ENCODE results near the gene GABPA. TPM values are rescaled to one million over a fixed set of nuclear protein-coding genes. Genes with fewer than 3 reads are reported as not detected.

The GABPA gene
- polyA plus RNA-seq, 3 donors, result 7.1 to 20.1 (median 12.9) TPM

DNA sequence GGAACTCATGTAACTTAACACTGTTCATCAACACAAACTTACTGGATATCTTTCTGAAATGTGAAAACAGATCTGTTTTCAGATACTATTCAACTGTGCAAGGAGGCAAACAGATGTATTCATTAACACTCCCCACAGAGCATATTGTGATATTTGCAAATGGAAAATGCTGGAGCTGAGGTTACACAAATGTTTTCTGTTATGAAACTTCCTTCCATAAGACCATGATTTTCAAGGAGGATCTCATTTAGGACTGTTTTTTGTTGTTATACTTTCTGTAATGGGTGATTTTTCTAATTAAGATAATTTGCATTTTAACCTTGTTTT lies 56.1 kb downstream of the GABPA start:
- intact Hi-C loops (cut with micrococcal nuclease), result no loop called here
- no peaks in the 10 kb centered on the region for H3K36me3 ChIP-seq (replicated peaks in 1 of 2; ENCODE audit: control insufficient read depth in 1 of 2, insufficient read depth in 2 of 2, low read length in 2 of 2)
- H3K79me2 ChIP-seq (ENCODE audit: insufficient read depth, low read length), result no peaks in the 10 kb centered on the region
- H3K9me3 ChIP-seq (replicated peaks in 1 of 2; ENCODE audit: control insufficient read depth in 1 of 2, insufficient read depth in 1 of 2, low read length in 2 of 2), result no peaks in the 10 kb centered on the region
- Mint-ChIP-seq H3K27ac (peak overlapping the region in 1 of 7 donors; percentile 15), H3K4me1 (peaks cover 13% of the 10 kb centered on the region), H3K36me3 (no peaks in the 10 kb centered on the region), H3K27me3 (ENCODE audit: low read depth in 3 of 3) (peaks cover 4 to 21% (median 10%) of the 10 kb centered on the region in 3 donors), H3K4me3 (peak overlapping the region in 1 of 2 donors; percentile 93), H3K9me3 (peaks cover 0 to 3% (median 0%) of the 10 kb centered on the region in 7 donors)
- H2AFZ ChIP-seq (ENCODE audit: insufficient read depth, low read depth, low read length, poor library complexity, severe bottlenecking), result peak overlapping the region; percentile 74
- TF ChIP-seq, protein P1, sequence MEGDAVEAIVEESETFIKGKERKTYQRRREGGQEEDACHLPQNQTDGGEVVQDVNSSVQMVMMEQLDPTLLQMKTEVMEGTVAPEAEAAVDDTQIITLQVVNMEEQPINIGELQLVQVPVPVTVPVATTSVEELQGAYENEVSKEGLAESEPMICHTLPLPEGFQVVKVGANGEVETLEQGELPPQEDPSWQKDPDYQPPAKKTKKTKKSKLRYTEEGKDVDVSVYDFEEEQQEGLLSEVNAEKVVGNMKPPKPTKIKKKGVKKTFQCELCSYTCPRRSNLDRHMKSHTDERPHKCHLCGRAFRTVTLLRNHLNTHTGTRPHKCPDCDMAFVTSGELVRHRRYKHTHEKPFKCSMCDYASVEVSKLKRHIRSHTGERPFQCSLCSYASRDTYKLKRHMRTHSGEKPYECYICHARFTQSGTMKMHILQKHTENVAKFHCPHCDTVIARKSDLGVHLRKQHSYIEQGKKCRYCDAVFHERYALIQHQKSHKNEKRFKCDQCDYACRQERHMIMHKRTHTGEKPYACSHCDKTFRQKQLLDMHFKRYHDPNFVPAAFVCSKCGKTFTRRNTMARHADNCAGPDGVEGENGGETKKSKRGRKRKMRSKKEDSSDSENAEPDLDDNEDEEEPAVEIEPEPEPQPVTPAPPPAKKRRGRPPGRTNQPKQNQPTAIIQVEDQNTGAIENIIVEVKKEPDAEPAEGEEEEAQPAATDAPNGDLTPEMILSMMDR (IDR thresholded peaks at IDR 0.05), result no peak
- H3K4me1 ChIP-seq (ENCODE audit: control insufficient read depth in 1 of 2, insufficient read depth in 2 of 2, low read length in 2 of 2), result peaks cover 8 to 10% of the 10 kb centered on the region in 2 donors
- no peak for DNase-seq
- peak overlapping the region in 1 of 3 experiments; percentile 69 for H3K4me3 ChIP-seq (replicated peaks in 1 of 3; ENCODE audit: low read depth in 2 of 3, low read length in 3 of 3)
- no peaks in the 10 kb centered on the region for H3K27me3 ChIP-seq (ENCODE audit: control insufficient read depth in 2 of 2, insufficient read depth in 2 of 2, low read length in 2 of 2)
- H3K9ac ChIP-seq (ENCODE audit: insufficient read depth, low read length, poor library complexity, severe bottlenecking), result no peak overlapping the region
- peak overlapping the region; percentile 75 for H3K4me2 ChIP-seq (replicated peaks; ENCODE audit: extremely low read depth, low read length, poor library complexity, severe bottlenecking)
- H4K20me1 ChIP-seq (ENCODE audit: insufficient read depth, low read length), result no peaks in the 10 kb centered on the region
- H3K27ac ChIP-seq (ENCODE audit: low read depth in 1 of 2, low read length in 2 of 2), result no peak overlapping the region

DNA sequence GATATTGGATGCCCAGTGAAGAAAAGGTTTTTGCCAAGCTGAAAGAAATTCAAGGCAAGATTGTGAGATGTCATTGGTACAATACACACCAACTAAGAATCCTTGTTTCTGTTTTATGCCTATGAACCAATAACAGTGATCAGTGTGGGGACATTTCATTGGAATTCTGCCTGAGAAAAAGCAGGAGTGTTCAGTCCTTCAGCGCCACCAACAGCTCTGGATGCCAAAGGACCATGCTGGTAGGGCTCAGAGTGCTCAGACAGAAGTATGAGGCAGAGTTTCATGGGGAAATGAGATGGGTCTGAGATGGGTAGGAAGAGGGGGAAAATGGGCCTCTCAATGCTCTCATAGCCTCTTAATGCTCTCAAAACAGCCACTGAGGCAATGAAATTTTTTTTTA lies 56.5 kb downstream of the GABPA start:
- H3K4me1 ChIP-seq (ENCODE audit: control insufficient read depth in 1 of 2, insufficient read depth in 2 of 2, low read length in 2 of 2), result peaks cover 8 to 10% of the 10 kb centered on the region in 2 donors
- TF ChIP-seq, protein P1 (IDR thresholded peaks at IDR 0.05), result no peak
- H3K27ac Mint-ChIP-seq, result no peak overlapping the region
- H3K4me3 ChIP-seq (replicated peaks in 1 of 3; ENCODE audit: low read depth in 2 of 3, low read length in 3 of 3), result no peak overlapping the region
- intact Hi-C loops (cut with micrococcal nuclease), result no loop called here
- no peaks in the 10 kb centered on the region for H3K36me3 ChIP-seq (replicated peaks in 1 of 2; ENCODE audit: control insufficient read depth in 1 of 2, insufficient read depth in 2 of 2, low read length in 2 of 2)
- no peak overlapping the region for H3K27ac ChIP-seq (ENCODE audit: low read depth in 1 of 2, low read length in 2 of 2)
- no peak overlapping the region for H3K4me3 Mint-ChIP-seq
- peaks cover 4 to 19% (median 10%) of the 10 kb centered on the region in 3 donors for H3K27me3 Mint-ChIP-seq (ENCODE audit: low read depth in 3 of 3)
- H3K9me3 Mint-ChIP-seq, result peaks cover 0 to 3% (median 0%) of the 10 kb centered on the region in 7 donors
- no peaks in the 10 kb centered on the region for H3K79me2 ChIP-seq (ENCODE audit: insufficient read depth, low read length)
- DNase-seq, result no peak
- no peaks in the 10 kb centered on the region for H4K20me1 ChIP-seq (ENCODE audit: insufficient read depth, low read length)
- no peaks in the 10 kb centered on the region for H3K9me3 ChIP-seq (replicated peaks in 1 of 2; ENCODE audit: control insufficient read depth in 1 of 2, insufficient read depth in 1 of 2, low read length in 2 of 2)
- H2AFZ ChIP-seq (ENCODE audit: insufficient read depth, low read depth, low read length, poor library complexity, severe bottlenecking), result no peak overlapping the region
- H3K36me3 Mint-ChIP-seq, result no peaks in the 10 kb centered on the region
- no peak overlapping the region for H3K9ac ChIP-seq (ENCODE audit: insufficient read depth, low read length, poor library complexity, severe bottlenecking)
- WGBS (ENCODE audit: insufficient coverage), result 100% methylated on average over 1 of the region's 1 CpG
- peaks cover 13% of the 10 kb centered on the region for H3K4me1 Mint-ChIP-seq
- no peaks in the 10 kb centered on the region for H3K27me3 ChIP-seq (ENCODE audit: control insufficient read depth in 2 of 2, insufficient read depth in 2 of 2, low read length in 2 of 2)
- H3K4me2 ChIP-seq (replicated peaks; ENCODE audit: extremely low read depth, low read length, poor library complexity, severe bottlenecking), result no peak overlapping the region

Measured in CD14-positive monocyte (primary cell).